Measurements from ENCODE around the gene SCNN1A.

The SCNN1A gene

DNA sequence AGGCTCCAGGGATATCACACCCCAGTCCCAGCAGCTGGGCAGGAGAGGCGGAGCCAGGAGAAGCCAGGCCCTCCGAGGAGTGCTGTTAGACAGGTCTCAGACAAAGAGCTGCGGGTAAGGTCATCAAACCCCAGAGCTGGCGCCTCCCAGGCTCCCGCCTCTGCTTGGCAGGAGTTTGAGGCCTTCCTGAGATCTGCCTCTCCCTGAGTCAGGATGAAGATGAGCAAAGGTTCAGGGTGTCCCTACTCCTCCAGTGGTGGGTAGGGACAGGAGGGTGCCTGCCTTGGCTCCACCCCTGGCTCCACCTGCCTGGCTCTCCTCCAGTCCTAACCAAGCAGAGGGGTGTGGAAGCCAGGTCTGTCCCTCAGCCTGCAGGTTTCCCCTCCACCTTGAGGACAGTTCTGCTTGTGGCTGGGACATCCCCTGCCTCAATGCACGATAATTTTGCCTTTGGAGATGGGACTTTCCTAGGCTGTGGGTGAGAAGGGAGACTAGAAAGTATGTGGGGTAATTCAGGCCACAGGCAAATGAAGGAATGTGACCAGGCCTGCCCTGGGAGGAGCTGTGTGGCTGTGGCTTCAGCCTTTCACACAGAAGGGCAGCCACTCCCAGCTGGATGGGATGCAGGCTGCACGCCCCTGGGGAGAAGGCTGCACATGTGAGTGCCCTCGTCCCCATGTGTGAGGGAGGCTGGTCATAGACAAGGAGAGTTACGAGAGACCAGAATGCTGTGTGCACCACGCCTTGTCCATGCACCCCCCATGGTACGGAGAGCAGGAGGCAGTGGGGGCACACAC lies 62.6 kb downstream of the SCNN1A start:
- TF ChIP-seq, protein P1, sequence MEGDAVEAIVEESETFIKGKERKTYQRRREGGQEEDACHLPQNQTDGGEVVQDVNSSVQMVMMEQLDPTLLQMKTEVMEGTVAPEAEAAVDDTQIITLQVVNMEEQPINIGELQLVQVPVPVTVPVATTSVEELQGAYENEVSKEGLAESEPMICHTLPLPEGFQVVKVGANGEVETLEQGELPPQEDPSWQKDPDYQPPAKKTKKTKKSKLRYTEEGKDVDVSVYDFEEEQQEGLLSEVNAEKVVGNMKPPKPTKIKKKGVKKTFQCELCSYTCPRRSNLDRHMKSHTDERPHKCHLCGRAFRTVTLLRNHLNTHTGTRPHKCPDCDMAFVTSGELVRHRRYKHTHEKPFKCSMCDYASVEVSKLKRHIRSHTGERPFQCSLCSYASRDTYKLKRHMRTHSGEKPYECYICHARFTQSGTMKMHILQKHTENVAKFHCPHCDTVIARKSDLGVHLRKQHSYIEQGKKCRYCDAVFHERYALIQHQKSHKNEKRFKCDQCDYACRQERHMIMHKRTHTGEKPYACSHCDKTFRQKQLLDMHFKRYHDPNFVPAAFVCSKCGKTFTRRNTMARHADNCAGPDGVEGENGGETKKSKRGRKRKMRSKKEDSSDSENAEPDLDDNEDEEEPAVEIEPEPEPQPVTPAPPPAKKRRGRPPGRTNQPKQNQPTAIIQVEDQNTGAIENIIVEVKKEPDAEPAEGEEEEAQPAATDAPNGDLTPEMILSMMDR (conservative IDR thresholded peaks at IDR 0.05; ENCODE audit: control insufficient read depth, insufficient read depth, low read depth, low read length): no peak
- no peak overlapping the region for H3K4me3 ChIP-seq (ENCODE audit: control insufficient read depth, low read depth, low read length)
- no peak for DNase-seq (ENCODE audit: low read depth)

DNA sequence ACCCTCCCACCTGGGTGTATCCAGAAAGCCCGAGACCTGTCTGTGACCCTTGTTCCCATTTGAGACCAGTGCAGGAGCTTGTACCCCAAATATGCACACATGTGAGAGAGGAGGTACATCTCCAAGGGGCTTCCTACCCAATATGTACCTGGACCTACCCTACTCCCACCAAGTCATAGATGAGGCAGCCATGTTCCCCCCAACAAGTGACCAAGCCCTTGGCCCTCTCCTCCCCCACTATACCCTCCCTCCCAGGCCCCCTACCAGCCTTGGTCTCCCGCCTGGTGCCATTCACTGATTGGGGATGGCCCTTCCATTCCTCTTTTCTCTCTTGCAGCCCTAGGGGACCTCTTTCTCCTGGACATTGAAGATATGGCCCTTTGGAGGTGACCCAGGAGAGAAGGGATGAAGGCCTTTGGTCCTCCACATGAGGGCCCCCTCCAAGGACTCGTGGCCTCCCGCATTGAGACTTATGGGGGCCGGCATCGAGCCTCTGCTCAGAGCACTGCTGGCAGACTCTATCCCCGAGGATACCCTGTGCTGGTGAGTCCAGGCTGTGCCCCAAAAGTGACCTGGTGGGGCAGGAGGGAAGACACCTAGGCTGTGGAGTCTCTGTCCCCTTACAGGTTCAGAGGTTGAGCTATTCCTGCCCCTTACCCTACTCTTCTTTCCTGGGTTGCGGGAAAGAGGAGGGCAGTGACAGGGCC lies 63.4 kb downstream of the SCNN1A start:
- TF ChIP-seq, protein P1 (conservative IDR thresholded peaks at IDR 0.05; ENCODE audit: control insufficient read depth, insufficient read depth, low read depth, low read length): no peak
- no peak for DNase-seq (ENCODE audit: low read depth)
- no peak overlapping the region for H3K4me3 ChIP-seq (ENCODE audit: control insufficient read depth, low read depth, low read length)

DNA sequence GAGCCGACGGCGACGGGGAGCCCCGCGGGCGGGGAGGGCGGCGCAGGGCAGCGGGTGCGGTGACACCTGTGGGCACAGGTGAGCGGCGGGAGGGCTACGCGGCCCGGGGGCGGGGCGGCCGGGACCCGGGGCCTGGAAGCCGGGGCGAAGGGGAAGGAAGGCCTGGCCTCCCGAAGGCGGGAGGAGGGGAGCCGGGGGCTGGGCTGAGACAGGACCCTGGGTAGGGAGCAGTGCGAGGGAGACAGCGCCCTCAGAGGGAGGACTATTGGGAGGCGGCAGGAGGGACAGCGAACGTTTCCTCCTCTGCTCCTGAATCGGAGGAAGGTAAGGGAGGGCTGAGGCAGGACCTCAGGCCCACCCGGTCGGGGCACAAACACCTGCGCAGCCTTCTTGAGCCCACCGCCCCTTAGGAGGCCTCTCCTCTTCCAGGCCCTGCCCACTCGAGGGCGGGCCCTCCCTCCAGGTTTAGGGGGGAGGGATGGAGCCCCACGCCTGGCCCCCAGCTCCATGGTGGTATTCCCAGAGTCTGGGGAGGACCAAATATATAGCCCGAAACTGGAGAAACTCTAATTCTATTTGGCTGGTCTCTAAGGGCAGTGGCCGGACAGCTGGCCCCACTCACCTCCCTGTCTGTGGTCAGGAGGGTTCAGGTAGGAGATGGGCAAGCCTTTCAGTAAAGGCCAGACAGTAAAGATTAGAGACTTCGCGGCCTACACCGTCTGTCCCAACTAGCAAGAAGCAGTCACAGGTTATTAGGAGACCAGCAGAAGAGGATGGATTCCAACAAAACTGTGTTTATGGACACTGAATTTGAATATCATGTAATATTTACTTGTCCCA lies 64.4 kb downstream of the SCNN1A start:
- no peak overlapping the region for H3K4me3 ChIP-seq (ENCODE audit: control insufficient read depth, low read depth, low read length)

DNA sequence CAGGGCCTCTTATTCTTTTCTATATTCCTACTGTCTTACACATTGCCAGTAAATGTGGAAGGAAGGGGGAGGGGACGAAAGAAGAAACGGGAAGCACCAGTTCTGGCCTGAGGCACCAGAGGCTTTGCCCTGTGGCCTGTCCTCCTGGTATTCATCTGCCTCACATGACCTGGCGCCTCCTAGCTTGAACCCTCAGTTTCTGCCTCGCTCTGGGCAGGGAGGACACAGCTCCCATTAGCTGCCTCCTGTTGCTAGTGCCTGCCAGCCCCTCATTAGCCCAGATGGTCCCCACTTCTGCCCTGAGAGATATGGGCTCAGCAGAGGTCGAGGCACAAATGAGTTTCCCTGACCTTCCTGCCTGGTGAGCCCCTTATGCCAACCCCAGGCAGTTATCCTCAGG lies 67.8 kb downstream of the SCNN1A start:
- H3K4me3 ChIP-seq (ENCODE audit: control insufficient read depth, low read depth, low read length): no peak overlapping the region
- no peak for DNase-seq (ENCODE audit: low read depth)
- TF ChIP-seq, protein P1 (conservative IDR thresholded peaks at IDR 0.05; ENCODE audit: control insufficient read depth, insufficient read depth, low read depth, low read length): no peak

More for the DNA sequence above, 64.4 kb downstream of the SCNN1A start:
- TF ChIP-seq, protein P1 (conservative IDR thresholded peaks at IDR 0.05; ENCODE audit: control insufficient read depth, insufficient read depth, low read depth, low read length): no peak
- no peak for DNase-seq (ENCODE audit: low read depth)

DNA sequence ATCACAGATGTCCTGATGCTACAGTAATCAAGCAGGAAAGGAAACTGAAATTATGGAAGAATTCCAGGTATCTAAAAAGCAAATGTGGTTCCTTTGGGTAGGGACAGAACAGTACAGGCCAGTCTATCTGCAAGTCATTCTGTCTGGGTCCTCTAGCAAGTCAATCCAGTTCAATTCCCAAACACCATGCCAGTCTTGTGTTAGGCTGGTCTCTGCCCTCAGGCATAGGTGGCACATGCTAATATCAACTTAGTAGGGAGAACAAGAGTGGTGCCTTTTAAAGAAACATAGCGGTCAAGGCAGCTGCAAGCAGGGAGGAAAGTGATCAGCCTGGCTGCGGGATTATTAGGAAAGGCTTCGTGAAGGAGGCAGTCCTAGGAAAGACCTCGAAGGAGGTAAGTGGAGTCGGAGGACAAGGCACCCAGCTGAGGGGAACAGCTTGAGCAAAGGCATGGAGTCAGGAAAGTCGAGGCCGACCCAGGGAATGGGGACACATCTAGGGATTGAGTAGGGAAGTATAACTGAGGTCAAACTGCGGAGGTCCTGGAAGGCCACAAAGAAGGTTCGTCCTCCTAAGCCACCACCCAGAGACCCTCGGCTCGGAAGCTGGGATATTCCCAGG lies 68.7 kb downstream of the SCNN1A start:
- no peak overlapping the region for H3K4me3 ChIP-seq (ENCODE audit: control insufficient read depth, low read depth, low read length)
- TF ChIP-seq, protein P1 (conservative IDR thresholded peaks at IDR 0.05; ENCODE audit: control insufficient read depth, insufficient read depth, low read depth, low read length): no peak
- DNase-seq (ENCODE audit: low read depth): no peak

DNA sequence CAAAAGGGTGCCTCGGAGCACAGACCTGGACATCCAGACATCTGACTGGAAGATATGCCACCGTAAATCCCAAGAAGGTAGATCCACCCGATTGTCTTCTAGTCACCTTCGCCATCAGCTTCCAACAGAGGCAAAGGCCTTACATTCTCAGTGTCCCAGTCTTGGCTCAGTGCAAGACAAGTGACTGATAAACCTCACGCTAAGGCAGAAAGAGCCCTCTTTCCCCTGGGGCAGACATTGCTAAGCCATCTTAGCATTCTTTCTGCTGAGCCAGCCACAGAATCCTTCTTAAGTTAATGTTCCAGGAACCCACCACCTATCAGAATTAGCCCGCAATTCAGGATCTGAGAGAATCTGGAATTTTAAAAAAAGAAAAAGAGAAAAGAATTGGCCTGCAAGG lies 69.2 kb downstream of the SCNN1A start:
- DNase-seq (ENCODE audit: low read depth): no peak
- no peak overlapping the region for H3K4me3 ChIP-seq (ENCODE audit: control insufficient read depth, low read depth, low read length)
- TF ChIP-seq, protein P1 (conservative IDR thresholded peaks at IDR 0.05; ENCODE audit: control insufficient read depth, insufficient read depth, low read depth, low read length): no peak
